HepG2 (cell line): ENCODE data around the gene LDLRAD4. TPM values are rescaled to one million over a fixed set of nuclear protein-coding genes. Genes with fewer than 3 reads are reported as not detected.

Experiments used
- HMG20B ChIP-seq: conservative IDR thresholded peaks from 2 replicates; pipeline ENCODE4 v1.6.1; 2016; ENCODE audit warnings: missing genetic modification reagents, missing compliant biosample characterization
- HOXA7 ChIP-seq: sonication (generic); formaldehyde crosslinking; IDR thresholded peaks from 2 replicates; pipeline ENCODE4 v1.8.1; 2022; ENCODE audit warnings: mild to moderate bottlenecking, missing genetic modification reagents, moderate library complexity
- POLR2G ChIP-seq: fragments of 200-400 bp; formaldehyde crosslinking; IDR thresholded peaks from 2 replicates; pipeline ENCODE4 v1.6.1; 2018; ENCODE audit warnings: mild to moderate bottlenecking, low read depth, low read length, moderate library complexity
- SMC3 ChIP-seq: IDR thresholded peaks from 2 replicates; pipeline ENCODE4 v1.6.1; 2011; ENCODE audit warnings: low read length, improper control_type of control experiment
- TRIM24 ChIP-seq: sonication (generic); formaldehyde crosslinking; IDR thresholded peaks from 2 replicates; pipeline ENCODE4 v1.8.0; 2022; ENCODE audit warnings: mild to moderate bottlenecking, missing genetic modification reagents
- ZHX2 ChIP-seq, 2 experiments: sonication (generic) in 1 of 2; formaldehyde crosslinking in 1 of 2; IDR thresholded peaks; 2 replicates each; pipeline versions ENCODE4 v1.6.1 to v1.9.0; 2014 to 2022; ENCODE audit warnings: antibody characterized with exemption in 1 of 2, borderline replicate concordance in 1 of 2, inconsistent platforms in 1 of 2, low read depth in 1 of 2, missing genetic modification reagents in 1 of 2
- ZKSCAN5 ChIP-seq: sonication (generic); formaldehyde crosslinking; IDR thresholded peaks from 2 replicates; pipeline ENCODE4 v1.5.1; 2020; ENCODE audit warnings: mild to moderate bottlenecking, missing genetic modification reagents
- ZNF230 ChIP-seq: sonication (generic); formaldehyde crosslinking; IDR thresholded peaks from 2 replicates; pipeline ENCODE4 v1.4.0; 2020; ENCODE audit warnings: mild to moderate bottlenecking, missing genetic modification reagents
- ZNF232 ChIP-seq: sonication (generic); formaldehyde crosslinking; IDR thresholded peaks from 2 replicates; pipeline ENCODE4 v1.4.0; 2020; ENCODE audit warnings: missing genetic modification reagents, borderline replicate concordance
- ZNF547 ChIP-seq: sonication (generic); formaldehyde crosslinking; IDR thresholded peaks from 2 replicates; pipeline ENCODE4 v1.5.1; 2020; ENCODE audit warnings: mild to moderate bottlenecking, missing genetic modification reagents
- ZNF577 ChIP-seq: sonication (generic); formaldehyde crosslinking; IDR thresholded peaks from 2 replicates; pipeline ENCODE4 v1.4.0; 2020; ENCODE audit warnings: mild to moderate bottlenecking, low read depth, missing genetic modification reagents, borderline replicate concordance
- ZNF616 ChIP-seq: sonication (generic); formaldehyde crosslinking; IDR thresholded peaks from 2 replicates; pipeline ENCODE4 v1.5.0; 2020; ENCODE audit warnings: low read depth, mild to moderate bottlenecking, missing genetic modification reagents
- ZNF629 ChIP-seq: sonication (generic); formaldehyde crosslinking; conservative IDR thresholded peaks from 2 replicates; pipeline ENCODE4 v1.5.0; 2020; ENCODE audit warnings: missing genetic modification reagents
- polyA plus RNA-seq, 8 experiments: library from polyadenylated mRNA; depleted of rRNA in 3 of 8; stranded (reverse) in 7 of 8; unstranded in 1 of 8; fragments of >200 nt; fragmentation: Illumina TruSeq in 4 of 8; extraction: Trizol in 4 of 8; gene quantifications; 2 replicates each; pipeline versions ENCODE4 v1.2.1 to v1.2.3, GENCODE V29; 2011 to 2016; ENCODE audit warnings: low read depth in 4 of 8, missing spikeins in 1 of 8, mixed read lengths in 1 of 8; ENCODE audit not compliant: insufficient read depth in 1 of 8
- total RNA-seq, 5 experiments: library from RNA; depleted of rRNA; stranded (reverse); fragments of >200 nt; fragmentation: Illumina TruSeq; extraction: Trizol; gene quantifications; 2 replicates each; pipeline ENCODE4 v1.2.3, GENCODE V29; 2016; ENCODE audit warnings: low read depth in 1 of 5
- TF ChIP-seq, protein P1 (sequence below): fragments of 450-650 bp; IDR thresholded peaks from 2 replicates; pipeline ENCODE4 v1.6.1; 2017
- TF ChIP-seq, protein P2 (sequence below): sonication (generic); formaldehyde crosslinking; IDR thresholded peaks from 2 replicates; pipeline ENCODE4 v1.8.1; 2023; ENCODE audit warnings: mild to moderate bottlenecking, missing genetic modification reagents, borderline replicate concordance
- TF ChIP-seq, protein P3 (sequence below): sonication (generic); formaldehyde crosslinking; IDR thresholded peaks from 2 replicates; pipeline ENCODE4 v1.9.0; 2021; ENCODE audit warnings: missing genetic modification reagents, mild to moderate bottlenecking, borderline replicate concordance
- TF ChIP-seq, protein P4 (sequence below): sonication (generic); formaldehyde crosslinking; IDR thresholded peaks from 2 replicates; pipeline ENCODE4 v1.4.0; 2020; ENCODE audit warnings: missing genetic modification reagents, borderline replicate concordance

The LDLRAD4 gene
- total and polyA plus RNA-seq, 2 of the 13 experiments (the other 11 are each of a cell fraction or from before 2014, with no cell fraction given), result 13.6 to 20.9 TPM

DNA sequence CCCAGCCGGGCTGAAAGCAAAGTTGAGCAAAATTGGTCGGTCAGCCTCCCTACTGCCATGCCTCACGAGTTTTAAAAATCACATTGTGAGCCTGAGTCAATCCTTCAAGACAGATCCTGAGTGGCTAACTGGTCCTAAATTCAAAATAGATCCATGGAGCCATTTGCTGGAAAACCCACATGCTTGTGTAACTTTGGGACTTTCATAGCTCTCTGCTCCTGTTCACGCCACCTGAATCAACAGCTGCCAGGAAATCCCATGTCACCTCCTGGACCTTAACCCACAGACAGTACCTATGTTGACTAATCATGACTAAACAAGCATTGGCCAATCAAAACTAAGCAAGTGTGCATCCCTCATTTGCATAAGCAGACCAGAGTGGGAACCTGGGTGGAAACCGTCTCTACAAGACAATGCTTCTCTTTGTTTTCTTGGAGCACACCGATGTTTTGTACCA lies 42.8 kb upstream of the LDLRAD4 start (continued):
- TF ChIP-seq, protein P1, sequence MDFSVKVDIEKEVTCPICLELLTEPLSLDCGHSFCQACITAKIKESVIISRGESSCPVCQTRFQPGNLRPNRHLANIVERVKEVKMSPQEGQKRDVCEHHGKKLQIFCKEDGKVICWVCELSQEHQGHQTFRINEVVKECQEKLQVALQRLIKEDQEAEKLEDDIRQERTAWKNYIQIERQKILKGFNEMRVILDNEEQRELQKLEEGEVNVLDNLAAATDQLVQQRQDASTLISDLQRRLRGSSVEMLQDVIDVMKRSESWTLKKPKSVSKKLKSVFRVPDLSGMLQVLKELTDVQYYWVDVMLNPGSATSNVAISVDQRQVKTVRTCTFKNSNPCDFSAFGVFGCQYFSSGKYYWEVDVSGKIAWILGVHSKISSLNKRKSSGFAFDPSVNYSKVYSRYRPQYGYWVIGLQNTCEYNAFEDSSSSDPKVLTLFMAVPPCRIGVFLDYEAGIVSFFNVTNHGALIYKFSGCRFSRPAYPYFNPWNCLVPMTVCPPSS, result no peak
- TF ChIP-seq ZNF547 (CRISPR knock-in tag) (no peak; the same call in 1 of the 2 replicates), ZNF232 (CRISPR knock-in tag) (peak; percentile 36; the same call in 1 of the 2 replicates), TRIM24 (CRISPR knock-in tag) (no peak), SMC3 (no peak), HMG20B (no peak), ZNF616 (CRISPR knock-in tag) (no peak), HOXA7 (no peak), ZNF629 (CRISPR knock-in tag) (no peak), POLR2G (peak; percentile 55; the same call in 1 of the 2 replicates), ZHX2 (IDR thresholded peaks at IDR 0.05; ENCODE audit: low read depth) (no peak), ZHX2 (CRISPR knock-in tag; IDR thresholded peaks at IDR 0.05; ENCODE audit: borderline replicate concordance) (no peak), ZKSCAN5 (CRISPR knock-in tag) (0 out of 2 replicates have a peak, but pooled peaks have one; percentile 63), ZNF230 (CRISPR knock-in tag) (no peak), ZNF577 (CRISPR knock-in tag) (no peak)
- TF ChIP-seq, protein P2, sequence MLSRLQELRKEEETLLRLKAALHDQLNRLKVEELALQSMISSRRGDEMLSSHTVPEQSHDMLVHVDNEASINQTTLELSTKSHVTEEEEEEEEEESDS (CRISPR knock-in tag), result no peak
- TF ChIP-seq, protein P3, sequence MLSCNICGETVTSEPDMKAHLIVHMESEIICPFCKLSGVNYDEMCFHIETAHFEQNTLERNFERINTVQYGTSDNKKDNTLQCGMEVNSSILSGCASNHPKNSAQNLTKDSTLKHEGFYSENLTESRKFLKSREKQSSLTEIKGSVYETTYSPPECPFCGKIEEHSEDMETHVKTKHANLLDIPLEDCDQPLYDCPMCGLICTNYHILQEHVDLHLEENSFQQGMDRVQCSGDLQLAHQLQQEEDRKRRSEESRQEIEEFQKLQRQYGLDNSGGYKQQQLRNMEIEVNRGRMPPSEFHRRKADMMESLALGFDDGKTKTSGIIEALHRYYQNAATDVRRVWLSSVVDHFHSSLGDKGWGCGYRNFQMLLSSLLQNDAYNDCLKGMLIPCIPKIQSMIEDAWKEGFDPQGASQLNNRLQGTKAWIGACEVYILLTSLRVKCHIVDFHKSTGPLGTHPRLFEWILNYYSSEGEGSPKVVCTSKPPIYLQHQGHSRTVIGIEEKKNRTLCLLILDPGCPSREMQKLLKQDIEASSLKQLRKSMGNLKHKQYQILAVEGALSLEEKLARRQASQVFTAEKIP, result no peak
- TF ChIP-seq, protein P4, sequence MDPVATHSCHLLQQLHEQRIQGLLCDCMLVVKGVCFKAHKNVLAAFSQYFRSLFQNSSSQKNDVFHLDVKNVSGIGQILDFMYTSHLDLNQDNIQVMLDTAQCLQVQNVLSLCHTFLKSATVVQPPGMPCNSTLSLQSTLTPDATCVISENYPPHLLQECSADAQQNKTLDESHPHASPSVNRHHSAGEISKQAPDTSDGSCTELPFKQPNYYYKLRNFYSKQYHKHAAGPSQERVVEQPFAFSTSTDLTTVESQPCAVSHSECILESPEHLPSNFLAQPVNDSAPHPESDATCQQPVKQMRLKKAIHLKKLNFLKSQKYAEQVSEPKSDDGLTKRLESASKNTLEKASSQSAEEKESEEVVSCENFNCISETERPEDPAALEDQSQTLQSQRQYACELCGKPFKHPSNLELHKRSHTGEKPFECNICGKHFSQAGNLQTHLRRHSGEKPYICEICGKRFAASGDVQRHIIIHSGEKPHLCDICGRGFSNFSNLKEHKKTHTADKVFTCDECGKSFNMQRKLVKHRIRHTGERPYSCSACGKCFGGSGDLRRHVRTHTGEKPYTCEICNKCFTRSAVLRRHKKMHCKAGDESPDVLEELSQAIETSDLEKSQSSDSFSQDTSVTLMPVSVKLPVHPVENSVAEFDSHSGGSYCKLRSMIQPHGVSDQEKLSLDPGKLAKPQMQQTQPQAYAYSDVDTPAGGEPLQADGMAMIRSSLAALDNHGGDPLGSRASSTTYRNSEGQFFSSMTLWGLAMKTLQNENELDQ (CRISPR knock-in tag), result no peak
